NCI-H345 treated with DMSO at 0.1 percent for 48 hours (cell line): ENCODE measurements around the gene TPCN2.

Source experiments
- DNase-seq: peaks from one replicate; lab custom pipeline; 2025; ENCODE audit not compliant: unreplicated experiment; lab: John Stamatoyannopoulos, UW

TPCN2 gene

DNA sequence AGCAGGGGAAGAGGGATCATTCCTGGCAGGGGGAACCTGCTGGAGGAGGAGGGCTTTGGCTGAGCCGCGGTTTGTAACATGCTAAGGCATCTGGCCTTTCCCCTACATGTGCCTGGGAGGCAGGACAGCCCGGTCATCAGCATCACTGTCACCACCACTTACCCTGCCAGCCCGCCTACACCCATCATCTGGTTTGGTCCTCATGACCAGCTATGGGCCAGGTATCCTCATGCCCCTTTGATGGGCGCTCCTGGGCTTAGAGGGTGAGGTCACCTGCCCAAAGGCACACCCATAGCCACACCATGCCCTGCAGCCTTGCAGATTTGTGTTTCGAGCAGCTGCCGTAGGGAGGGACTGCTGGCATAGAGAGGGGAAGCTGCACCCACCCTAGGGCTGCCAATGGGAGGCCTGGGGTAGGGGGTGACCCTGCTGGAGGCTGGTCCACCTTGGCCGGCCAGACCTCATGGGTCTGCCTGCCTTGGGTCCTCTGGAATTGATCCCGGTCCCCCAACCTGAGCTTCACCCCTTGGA lies 38.3 kb upstream of the TPCN2 start:
- DNase-seq = no peak

DNA sequence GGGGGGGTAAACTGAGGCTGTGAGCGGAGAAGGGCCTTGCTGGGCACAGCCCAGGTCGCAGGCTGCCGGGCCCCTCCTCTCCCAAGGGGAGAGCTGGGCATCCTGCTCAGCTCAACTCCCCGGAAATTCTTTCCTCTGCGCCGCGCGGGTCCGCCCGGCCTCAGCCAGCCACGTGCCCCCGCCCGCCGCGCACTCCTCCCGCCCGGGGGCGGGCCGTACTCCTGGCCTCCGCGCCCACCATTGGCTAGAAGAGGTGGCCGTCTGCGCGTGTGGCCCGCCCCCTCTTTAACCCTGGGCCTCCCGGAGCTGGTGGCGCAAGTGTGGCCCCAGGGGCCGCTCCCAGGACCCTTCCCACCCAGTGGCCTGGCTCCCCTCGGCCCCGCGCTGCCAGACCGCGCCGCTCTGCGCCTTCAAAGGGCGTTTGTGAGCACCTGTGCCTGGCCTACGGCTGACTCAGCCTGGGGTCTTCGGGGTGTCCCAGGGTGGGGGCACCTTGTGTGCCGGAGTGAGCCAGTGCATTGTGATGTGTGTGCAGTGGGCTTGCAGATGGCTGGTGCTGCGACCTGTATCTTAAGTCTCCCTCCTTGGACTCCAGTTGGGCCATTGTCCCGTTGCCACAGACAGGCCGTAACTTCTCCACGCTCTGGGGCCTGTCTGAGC lies 37.6 kb upstream of the TPCN2 start:
- DNase-seq = no peak

DNA sequence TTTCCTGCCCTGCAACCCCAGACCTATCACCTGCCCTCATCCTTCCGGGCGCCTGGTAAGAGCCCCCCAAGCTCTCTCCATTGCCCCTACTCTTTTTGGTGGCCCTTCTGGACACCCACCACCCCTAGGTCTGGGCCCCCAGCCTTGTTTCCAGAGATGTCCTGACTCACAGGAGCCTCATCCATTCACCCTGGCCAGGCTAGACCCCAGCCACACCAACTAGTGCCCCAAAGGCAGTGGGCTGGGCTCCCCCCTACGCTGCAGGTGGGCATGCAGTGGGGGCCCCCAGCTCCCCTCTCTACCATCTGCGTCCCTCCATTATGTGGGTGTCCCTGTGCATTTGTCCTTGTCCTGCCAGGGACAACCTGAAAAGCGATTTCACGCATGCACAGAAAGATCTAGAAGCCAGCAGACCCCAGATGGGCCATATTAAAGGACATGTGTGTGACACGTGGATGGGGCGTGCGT lies 37.1 kb upstream of the TPCN2 start:
- DNase-seq = no peak

DNA sequence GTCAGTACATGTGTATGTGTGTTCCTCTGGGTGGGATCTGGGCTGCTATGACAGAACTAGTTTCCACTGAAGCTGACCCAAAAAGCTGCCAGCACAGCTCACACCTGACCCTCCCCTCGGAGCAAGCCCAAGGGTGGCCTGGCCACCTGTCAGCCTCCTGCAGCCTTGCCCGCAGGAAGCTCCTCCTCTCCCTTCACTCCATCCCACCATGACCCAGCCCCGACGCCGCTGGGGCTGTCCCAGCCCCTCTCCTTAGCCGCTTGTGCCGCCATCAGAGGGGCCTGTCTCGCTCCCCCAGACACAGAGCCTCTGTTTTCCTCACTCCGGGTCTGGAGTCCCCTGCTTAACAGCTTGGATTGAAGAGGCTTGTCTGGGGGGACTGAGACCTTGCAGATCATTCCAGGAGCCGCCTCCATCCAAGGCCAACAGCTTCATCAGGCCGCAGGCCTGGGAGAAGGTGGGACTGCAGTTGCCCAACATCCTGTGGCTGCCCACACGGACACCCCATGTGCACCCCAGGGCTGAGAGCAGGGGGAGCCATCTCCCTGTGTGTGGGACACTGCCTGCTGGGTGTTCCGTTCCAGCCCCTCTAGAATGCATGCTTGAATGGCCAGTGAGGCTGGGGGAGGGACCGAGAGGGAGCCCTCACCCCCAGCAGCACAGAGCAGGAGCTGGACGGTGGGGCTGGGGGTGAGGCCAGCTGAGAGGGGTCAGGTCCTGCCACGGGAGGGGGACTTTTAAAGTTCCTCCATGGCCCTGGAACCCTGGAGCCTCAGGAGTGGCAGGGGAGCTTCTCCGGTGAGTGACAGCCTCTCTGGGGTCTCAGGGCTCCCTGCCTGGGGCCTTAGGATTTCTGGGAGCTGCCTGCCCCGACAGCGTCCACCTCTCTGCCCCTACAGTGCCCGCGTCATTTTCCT lies 36.4 kb upstream of the TPCN2 start:
- no peak for DNase-seq

DNA sequence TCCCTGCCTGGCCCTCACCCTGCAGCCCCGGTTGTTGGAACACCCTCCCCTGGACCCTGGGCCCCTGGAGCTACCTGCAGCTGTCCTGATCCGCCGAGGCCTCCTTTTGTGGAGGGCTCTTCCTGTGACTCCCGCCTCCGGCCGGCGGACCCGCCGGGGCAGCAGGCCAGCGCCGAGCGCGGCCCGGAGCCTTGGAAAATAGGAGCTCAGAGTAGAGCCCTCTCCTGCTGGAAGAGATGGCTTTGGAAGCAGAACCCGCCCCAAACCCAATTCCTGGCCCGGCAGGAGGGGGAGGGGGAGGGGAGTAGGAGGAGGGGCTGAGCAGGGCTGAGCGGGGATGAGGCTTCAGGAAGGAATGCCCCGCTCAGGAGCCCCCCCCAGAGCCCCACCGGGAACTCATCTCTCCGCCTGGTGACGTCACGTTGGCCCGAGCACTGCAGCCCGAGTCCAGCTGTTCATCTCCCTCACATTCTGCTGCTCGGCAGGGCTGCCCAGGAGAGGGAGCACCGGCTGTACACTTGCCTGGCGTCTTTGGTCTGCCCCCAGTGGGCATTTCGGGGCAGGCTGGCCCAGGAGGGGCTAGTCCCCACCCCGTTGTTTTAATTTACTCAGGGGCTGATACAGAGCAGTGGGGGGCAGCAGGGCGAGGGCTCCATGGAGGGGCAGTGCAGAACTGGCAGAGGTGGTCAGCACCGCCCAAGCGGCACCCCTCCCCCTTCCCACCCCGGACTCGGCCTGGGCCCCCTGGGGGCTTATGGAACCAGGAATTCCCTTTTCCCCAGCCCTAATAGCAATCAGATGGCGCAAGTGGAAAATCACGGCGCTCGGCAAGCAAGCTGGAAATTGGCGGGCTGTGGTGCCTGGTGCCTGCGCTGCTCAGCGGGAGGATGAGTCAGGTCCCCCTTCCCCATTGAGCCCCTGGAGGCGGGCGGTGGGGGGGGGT lies 35.5 kb upstream of the TPCN2 start, which contains the start of gene MRGPRF:
TSS of gene MRGPRF (minus strand) at position 238 of the 943 bp plus-strand sequence. CDS start 3,345 bp downstream, outside the sequence.
- no peak for DNase-seq

DNA sequence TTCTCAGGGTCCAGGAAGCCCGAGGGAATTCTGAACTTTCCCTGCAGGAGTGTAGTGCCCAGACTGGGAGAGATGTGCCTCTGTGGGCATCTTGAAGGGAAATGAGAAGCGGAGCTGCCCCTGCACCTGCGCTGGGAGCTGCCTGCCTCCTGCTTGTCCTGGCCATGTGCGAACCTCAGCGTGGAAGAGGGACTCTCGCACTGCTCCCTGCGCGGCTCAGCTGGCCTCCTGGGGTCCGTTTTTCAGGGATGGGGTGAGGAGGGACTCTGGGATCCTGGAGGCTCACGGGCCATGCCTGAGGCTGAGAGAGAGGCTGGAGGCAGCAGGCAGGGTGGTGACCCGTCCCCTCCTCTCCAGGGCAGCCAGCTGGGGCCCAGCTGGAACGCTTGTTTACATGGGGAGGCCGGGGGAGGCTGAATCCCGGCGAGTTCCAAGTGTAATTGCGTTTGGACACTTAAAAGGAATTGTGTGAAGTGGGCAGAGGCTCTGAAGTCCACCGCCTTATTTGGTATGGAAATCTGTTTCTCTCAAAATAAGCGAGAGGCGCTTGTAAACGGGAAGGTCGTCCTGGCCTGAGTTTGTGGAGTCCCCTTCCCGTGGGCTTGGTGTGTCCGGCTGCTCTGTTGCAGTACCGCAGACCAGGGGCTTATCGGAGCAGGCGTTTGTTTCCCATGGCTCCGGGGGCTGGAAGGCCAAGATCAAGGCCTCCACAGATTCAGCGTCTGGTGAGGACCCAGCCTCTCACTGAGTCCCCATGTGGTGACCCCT lies 34.5 kb upstream of the TPCN2 start:
- DNase-seq = no peak

DNA sequence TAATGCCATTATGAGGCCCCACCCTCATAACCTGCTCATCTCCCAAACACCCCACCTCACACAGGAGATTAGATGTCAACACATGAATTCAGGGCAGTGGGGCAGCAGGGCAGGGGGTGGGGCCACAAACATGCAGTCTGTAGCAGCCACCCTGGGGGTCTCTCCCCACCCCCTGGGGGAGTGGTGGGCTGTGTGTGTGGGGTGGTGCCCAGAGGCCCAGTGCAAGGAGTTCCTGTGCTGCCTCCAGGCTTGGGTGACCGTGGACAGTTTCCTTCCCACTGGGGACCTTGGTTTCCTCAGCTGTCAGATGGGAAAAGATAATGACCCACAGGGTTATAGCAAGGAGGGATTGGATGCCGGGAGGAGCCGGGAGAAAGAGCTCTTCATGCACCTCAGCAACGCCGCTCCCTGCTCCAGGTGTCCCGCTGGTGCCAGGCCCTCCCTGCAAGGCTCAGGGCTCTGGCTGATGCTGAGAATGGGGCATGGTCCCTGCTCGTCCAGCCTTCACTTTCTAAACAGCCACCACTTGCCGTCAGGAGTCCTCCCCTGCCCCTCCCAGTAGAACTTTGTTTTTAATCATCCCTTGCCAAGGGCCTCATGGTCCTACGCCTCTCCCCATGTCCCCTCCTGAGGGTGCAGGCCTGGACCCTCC lies 33.7 kb upstream of the TPCN2 start:
- DNase-seq = no peak

DNA sequence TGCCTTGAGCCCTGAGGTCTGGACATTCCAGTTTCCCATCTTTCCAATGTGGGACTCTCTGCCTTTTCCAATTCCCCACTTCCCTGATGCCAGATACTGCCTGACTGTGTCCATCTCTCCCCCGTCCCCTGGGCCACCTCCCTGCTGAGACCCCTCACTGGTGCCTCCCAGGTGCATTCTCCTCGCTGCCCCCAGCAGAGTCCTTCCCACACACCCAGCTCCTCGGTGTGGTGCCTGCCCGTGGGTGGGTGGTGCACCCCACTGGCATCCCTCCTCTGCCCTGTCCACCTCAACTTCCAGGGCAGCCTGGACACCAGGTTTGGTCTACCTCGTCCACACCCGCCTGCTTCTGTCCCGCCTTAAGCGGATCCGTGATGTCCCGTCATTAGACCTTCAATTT lies 30.8 kb upstream of the TPCN2 start:
- DNase-seq = no peak

DNA sequence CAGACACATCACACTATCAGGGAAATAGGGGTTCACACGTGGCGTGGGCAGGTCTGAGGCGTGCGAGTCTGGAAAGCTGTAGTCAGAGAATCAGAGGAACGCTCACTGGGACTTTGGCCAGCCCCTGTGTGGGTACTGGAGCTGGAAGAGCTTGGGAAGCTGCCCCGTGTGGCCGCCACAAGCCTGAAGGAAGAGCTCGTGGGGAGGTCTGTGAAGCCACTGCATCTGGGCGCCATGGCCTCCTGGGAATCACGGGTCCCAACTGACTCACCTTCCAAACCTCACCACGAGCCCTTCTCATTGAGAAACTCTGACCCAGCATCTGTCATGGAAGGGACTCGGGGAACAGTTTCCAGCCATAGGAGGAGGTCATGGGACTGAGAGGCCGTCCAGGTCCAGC lies 29.8 kb upstream of the TPCN2 start:
- no peak for DNase-seq

DNA sequence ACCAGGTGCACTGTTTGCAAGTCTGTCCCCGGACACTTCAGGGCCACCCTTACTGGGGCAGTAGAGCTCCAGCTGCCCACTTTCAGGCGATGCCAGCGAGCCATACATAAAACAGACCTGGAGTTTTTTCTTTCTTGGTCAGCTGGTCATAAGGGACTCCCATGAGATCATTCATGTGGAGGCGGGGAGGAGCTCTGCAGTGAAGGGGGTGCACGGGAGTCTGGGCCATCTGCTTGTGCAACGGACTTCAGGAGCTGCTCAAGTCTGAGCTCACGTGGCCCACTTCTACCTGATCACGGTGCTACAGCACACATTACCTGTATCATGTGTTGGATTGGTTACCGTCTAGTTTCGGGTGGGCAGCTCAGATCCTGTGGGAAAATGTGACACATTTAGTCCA lies 26.5 kb upstream of the TPCN2 start:
- no peak for DNase-seq

DNA sequence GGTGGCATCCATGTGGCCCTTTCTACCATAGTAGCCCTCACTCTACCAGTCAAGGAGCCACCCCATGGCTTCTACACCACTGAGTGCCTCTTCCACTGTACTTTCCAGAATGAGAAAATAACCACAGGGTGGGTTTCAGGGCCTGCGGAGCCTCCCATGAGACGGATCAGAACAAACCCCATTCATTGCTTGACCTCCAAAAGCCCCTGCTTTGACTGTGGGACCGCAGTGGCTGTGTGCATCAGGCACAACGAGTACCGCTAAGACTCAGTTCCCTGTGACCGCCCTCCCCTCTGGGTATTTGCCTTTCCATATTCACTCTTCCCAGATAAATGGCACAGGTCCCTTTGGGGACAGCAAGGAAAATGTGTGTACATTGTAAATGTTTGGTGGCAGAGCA lies 24.2 kb upstream of the TPCN2 start:
- no peak for DNase-seq

DNA sequence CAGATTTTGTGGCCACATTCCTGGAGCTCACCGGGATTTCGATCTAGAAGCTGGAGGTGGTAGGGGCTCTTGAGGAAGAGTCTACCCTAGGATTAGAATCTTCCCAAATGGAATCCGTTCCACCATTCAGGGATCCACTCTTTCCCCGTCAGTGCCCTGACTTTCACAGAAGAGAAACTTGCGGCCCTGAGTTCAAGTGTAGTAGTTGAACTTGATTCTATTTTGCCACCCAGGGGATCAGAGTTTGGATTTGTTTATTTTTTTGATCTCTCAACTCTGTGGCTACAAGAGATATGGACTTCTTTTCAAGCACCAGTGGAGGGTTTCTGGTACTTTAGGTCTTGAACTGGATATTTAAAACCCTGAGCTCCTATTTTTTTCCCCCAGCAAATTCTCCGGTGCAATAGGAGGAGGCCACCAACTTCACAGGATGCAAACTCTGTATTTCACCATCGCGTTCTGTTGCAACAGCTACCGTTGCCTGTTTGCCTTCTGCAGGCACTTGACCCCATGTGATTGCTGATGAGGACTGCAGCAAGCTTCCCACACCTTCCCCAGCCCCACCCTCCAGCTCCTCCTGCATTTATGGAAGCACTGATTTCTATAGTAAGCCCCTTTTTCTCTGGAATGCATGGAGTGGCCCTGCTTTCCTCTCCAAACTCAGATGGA lies 20.9 kb upstream of the TPCN2 start:
- DNase-seq = no peak

DNA sequence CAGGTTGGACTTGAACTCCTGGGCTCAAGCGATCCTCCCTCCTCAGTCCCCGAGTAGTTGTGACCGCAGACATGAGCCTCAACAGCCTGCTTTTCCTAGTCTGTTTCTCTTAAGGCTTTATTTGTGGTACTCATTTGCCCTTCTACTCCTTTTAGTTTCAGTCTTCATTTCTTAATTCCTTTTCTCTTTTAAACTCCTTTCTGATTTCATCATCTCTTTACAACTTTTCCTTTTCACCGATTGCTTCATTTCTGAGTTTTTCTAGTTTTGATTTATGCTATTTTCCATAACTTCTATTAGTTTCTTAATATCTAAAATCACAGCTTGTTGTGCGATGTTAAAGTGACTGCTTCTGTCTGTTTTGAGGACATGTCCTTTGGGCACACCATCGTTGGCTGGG lies 18.4 kb upstream of the TPCN2 start:
- DNase-seq = no peak

DNA sequence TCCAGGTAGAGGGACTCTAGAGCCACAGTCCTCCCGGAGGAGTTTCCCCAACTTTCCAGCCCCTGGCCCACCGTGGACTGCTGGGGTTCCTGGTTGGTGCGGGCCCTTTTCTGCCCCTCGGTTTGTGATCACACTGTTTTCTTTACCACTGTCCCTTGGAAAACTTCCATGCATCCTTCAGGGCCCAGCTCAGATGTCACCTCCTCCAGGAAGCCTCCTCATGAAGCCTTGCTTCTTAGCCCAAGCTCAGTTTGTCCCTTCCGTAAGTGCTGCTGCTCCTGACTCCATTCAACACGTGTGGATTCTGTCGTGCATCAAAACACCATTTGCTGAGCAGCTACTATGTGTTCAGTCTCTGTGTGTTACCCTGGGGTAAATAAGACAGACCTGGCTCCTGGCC lies 15.9 kb upstream of the TPCN2 start:
- no peak for DNase-seq

DNA sequence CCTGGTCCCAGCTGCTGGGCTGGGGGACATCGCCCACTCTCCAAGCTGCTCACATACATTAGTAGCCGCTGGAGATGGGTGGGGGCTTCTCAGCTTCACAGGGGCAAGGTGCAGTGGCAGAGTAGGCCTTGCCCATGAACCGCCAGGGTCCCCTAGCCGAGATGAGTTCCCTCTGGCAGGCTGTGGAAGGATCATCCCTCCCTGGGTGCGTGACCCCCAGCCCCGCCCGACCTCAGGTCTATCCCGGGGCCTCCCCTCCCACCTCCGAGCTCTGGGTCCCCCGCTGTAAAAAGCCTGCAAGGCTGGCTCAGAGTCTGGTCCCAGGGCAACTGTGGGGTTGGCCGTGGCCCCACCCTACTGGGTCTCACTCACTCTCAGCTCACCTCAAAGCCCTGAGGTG lies 15.3 kb upstream of the TPCN2 start:
- DNase-seq = no peak

DNA sequence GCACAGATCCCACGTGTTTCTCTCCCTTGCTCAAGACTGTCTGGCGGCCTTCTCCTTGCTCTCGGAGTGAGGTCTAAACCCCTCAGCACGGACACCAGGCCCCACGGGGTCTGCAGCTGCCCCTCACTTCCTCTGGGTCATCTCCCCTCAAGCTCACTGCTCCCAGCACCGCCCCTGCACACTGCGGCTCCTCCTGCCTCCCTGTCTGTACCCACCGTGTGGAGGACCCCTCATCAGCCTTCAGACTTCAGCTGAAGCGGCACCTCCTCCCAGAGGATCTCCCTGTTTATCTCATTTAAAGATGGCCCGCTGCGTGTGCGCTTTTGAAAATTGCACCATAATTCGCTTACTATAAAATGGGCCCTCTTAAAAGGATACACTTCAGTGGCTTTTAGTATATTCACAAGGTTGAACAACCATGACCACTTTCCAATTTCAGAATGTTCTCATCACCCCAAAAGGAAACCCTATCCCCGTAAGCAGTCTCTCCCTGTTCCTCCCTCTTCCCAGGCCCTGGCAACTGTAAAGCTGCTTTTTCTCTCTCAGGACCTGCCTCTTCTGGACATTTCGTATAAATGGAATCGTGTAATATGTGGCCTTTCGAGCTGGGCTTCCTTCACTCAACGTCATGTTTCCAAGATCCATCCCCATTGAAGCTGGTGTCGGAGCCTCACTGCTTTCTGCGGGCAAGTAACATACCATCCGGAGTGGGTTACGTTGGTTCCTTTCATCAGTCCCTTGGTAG lies 14.4 kb upstream of the TPCN2 start:
- DNase-seq = no peak

DNA sequence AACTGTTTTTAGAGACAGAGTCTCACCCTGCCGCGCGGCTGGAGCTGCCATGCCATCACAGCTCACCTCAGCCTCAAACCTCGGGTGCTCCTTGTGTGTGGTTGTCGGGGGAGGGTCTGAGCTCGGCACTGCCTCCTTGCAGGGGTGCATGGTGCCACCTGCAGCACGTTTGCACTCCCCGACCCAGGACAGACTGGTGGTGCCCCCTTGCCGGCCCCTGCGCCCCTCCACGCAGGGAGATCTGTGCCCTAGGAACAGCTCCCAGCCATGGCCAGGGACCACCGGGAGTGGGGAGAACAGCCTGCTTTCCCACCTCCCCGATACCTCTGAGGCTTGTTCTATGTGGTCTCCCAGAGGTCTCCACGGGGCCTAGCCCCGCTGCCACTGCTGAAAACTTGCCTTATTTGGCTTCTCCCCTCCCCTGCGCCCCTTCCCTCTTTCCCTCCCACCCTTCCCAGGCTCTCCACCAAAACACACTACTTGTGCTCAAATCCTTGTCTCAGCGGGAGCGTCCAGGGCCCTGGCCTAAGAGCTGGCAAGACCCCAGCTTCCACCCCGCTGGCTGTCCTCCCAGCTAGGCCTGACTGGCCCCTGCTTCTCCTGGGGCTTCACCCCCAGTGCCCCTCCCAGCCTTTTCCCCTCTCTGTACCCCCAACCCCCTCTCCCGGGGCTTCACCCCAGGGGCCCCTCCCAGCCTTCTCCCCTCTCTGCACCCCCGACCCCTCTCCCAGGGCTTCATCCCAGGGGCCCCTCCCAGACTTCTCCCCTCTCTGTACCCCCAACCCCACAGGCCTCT lies 13.4 kb upstream of the TPCN2 start:
- no peak for DNase-seq

DNA sequence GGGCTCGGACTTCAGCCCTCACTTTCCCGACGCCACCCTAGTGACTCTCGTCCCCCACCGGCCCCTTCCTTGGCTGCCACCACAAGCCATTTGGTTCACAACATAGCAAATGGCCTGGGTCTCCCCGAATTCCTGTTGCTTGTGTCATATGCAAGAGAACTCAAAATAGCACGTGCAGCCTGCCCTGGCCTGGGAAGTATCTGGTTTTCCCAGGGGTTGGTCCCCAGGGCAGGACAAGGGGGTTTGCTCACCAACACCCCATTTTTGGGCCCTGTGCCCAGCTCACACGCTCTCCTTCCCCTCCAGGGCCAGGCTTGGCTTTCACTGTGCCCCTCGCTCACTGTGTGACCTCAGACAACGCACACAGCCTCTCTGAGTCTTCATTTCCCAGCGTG lies 12.8 kb upstream of the TPCN2 start:
- DNase-seq = no peak
